ENCODE data around the gene GYS2.

Gene GYS2

DNA sequence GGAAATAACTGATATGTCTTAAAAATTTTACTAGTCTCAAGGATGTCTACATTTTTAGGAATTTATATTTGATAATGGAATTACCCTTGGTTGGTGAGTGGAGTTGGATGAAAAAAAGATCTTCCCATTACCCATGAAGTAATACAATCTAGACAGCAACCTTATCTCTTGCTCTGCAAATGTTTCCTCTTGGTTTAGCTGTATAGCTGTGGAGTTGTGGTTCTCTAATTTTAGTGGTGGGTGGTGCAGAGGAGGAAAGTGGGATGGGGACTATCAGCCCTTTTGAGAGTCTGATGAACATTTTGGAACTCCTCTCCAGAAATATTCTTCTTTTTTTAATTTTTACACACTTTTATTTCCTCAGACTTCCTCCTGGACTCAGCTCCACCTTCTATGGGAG lies 61.5 kb downstream of the GYS2 start:
- H3K9me3 ChIP-seq (ENCODE audit: insufficient read depth, low read length), result no peaks in the 10 kb centered on the region
- no peak overlapping the region for H3K4me2 ChIP-seq (ENCODE audit: low read depth, low read length, poor library complexity, severe bottlenecking)
- H3F3A ChIP-seq (ENCODE audit: insufficient read depth), result no peaks in the 10 kb centered on the region
- H3K4me3 ChIP-seq (ENCODE audit: insufficient read depth, low read length, poor library complexity, severe bottlenecking), result no peak overlapping the region
- H3K9ac ChIP-seq (ENCODE audit: low read length), result no peak overlapping the region
- no peak overlapping the region for H3K27ac ChIP-seq (ENCODE audit: low read depth, low read length)
- H4K20me1 ChIP-seq (ENCODE audit: low read depth, low read length), result no peaks in the 10 kb centered on the region
- no peak for TF ChIP-seq EZH2phosphoT487 (conservative IDR thresholded peaks at IDR 0.05; ENCODE audit: low read length)
- TF ChIP-seq, protein P1, sequence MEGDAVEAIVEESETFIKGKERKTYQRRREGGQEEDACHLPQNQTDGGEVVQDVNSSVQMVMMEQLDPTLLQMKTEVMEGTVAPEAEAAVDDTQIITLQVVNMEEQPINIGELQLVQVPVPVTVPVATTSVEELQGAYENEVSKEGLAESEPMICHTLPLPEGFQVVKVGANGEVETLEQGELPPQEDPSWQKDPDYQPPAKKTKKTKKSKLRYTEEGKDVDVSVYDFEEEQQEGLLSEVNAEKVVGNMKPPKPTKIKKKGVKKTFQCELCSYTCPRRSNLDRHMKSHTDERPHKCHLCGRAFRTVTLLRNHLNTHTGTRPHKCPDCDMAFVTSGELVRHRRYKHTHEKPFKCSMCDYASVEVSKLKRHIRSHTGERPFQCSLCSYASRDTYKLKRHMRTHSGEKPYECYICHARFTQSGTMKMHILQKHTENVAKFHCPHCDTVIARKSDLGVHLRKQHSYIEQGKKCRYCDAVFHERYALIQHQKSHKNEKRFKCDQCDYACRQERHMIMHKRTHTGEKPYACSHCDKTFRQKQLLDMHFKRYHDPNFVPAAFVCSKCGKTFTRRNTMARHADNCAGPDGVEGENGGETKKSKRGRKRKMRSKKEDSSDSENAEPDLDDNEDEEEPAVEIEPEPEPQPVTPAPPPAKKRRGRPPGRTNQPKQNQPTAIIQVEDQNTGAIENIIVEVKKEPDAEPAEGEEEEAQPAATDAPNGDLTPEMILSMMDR (IDR thresholded peaks at IDR 0.05; ENCODE audit: insufficient read depth, low read length, poor library complexity, severe bottlenecking), result no peak
- no peaks in the 10 kb centered on the region for H3K27me3 ChIP-seq (ENCODE audit: low read length)
- no peak overlapping the region for H2AFZ ChIP-seq (ENCODE audit: low read depth, low read length, severe bottlenecking)
- H3K9me2 ChIP-seq (replicated peaks; ENCODE audit: insufficient read depth, low read length), result no peaks in the 10 kb centered on the region
- H3K79me2 ChIP-seq (ENCODE audit: insufficient read depth, low read length), result no peaks in the 10 kb centered on the region
- no peaks in the 10 kb centered on the region for H3K36me3 ChIP-seq (ENCODE audit: low read length)

DNA sequence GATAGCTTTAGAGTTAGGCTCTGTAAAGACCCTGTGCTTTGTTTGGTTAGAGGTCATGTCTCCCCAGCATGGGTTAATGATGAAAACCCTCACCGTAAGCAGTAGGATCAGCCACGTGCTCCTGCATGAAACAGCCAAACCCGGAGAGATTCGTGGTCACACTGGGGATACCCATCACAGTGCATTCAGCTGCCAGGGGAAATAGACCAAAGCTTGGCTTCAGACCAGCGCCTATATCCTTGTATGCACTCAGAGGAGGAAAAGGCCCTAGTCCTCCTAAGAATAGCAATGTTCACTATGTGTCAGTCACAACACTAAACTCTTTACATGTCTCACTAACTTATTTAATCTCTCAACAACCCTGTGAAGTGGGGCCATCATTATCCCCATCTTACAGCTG lies 62.2 kb downstream of the GYS2 start:
- Histone ChIP-seq H3K9ac (ENCODE audit: low read length) (no peak overlapping the region), H3K9me2 (replicated peaks; ENCODE audit: insufficient read depth, low read length) (no peaks in the 10 kb centered on the region), H3K4me2 (ENCODE audit: low read depth, low read length, poor library complexity, severe bottlenecking) (no peak overlapping the region), H3K79me2 (ENCODE audit: insufficient read depth, low read length) (no peaks in the 10 kb centered on the region), H2AFZ (ENCODE audit: low read depth, low read length, severe bottlenecking) (no peak overlapping the region), H3F3A (ENCODE audit: insufficient read depth) (no peaks in the 10 kb centered on the region), H3K9me3 (ENCODE audit: insufficient read depth, low read length) (no peaks in the 10 kb centered on the region), H3K27ac (ENCODE audit: low read depth, low read length) (no peak overlapping the region), H4K20me1 (ENCODE audit: low read depth, low read length) (no peaks in the 10 kb centered on the region), H3K27me3 (ENCODE audit: low read length) (no peaks in the 10 kb centered on the region), H3K4me3 (ENCODE audit: insufficient read depth, low read length, poor library complexity, severe bottlenecking) (no peak overlapping the region), H3K36me3 (ENCODE audit: low read length) (no peaks in the 10 kb centered on the region)
- TF ChIP-seq EZH2phosphoT487 (conservative IDR thresholded peaks at IDR 0.05; ENCODE audit: low read length), result no peak
- TF ChIP-seq, protein P1 (IDR thresholded peaks at IDR 0.05; ENCODE audit: insufficient read depth, low read length, poor library complexity, severe bottlenecking), result no peak

DNA sequence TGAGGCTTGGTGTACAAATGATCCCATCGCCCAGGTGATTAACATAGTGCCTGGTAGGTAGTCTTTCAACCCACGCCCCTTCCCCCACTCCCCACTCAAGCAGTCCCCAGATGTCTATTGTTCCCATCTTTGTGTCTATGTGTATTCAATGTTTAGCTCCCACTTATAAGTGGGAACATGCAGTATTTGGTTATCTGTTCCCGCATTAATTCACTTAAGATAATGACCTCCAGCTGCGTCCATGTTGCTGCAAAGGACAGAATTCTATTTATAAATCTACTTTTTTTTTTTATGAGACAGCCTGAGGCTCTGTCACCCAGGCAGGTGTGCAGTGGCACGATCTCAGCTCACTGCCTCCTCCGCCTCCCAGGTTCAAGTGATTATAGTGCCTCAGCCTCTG lies 62.9 kb downstream of the GYS2 start:
- H3K9ac ChIP-seq (ENCODE audit: low read length), result no peak overlapping the region
- H3K27ac ChIP-seq (ENCODE audit: low read depth, low read length), result no peak overlapping the region
- no peaks in the 10 kb centered on the region for H3K79me2 ChIP-seq (ENCODE audit: insufficient read depth, low read length)
- TF ChIP-seq EZH2phosphoT487 (conservative IDR thresholded peaks at IDR 0.05; ENCODE audit: low read length), result no peak
- TF ChIP-seq, protein P1 (IDR thresholded peaks at IDR 0.05; ENCODE audit: insufficient read depth, low read length, poor library complexity, severe bottlenecking), result no peak
- H3K4me2 ChIP-seq (ENCODE audit: low read depth, low read length, poor library complexity, severe bottlenecking), result no peak overlapping the region
- no peaks in the 10 kb centered on the region for H3K36me3 ChIP-seq (ENCODE audit: low read length)
- H4K20me1 ChIP-seq (ENCODE audit: low read depth, low read length), result no peaks in the 10 kb centered on the region
- no peaks in the 10 kb centered on the region for H3K27me3 ChIP-seq (ENCODE audit: low read length)
- no peaks in the 10 kb centered on the region for H3F3A ChIP-seq (ENCODE audit: insufficient read depth)
- no peak overlapping the region for H3K4me3 ChIP-seq (ENCODE audit: insufficient read depth, low read length, poor library complexity, severe bottlenecking)
- no peaks in the 10 kb centered on the region for H3K9me3 ChIP-seq (ENCODE audit: insufficient read depth, low read length)
- H2AFZ ChIP-seq (ENCODE audit: low read depth, low read length, severe bottlenecking), result no peak overlapping the region
- no peaks in the 10 kb centered on the region for H3K9me2 ChIP-seq (replicated peaks; ENCODE audit: insufficient read depth, low read length)

Data from SU-DHL-6 (cell line).